SK-N-SH (cell line): Measurements from ENCODE around the gene SAMD5. TPM values are rescaled to one million over a fixed set of nuclear protein-coding genes. Genes with fewer than 3 reads are reported as not detected.

Experiments
- CTCF ChIA-PET: fragments of 300-600, 350-600 bp; formaldehyde crosslinking; extraction: SDS; loops from one replicate; lab custom pipeline; 2021; lab: Yijun Ruan, JAX
- POLR2A ChIA-PET: fragments of 350-600 bp; sonication (Branson Sonifier 250); formaldehyde crosslinking; extraction: SDS; loops from one replicate; lab custom pipeline; 2020; ENCODE audit warnings: antibody characterized with exemption, inconsistent platforms; lab: Yijun Ruan, JAX
- DNase-seq: peaks from one replicate; pipeline ENCODE4 v3.0.0; 2012
- H2AFZ ChIP-seq: fragments of 200-600 bp; sonication (generic); 2 replicates; pipeline ENCODE4 v1.8.1; 2016; ENCODE audit warnings: antibody characterized with exemption, mild to moderate bottlenecking, low read depth
- H3F3A ChIP-seq: fragments of 200-600 bp; sonication (generic); replicated peaks from 2 replicates; pipeline ENCODE3; 2016; ENCODE audit warnings: antibody characterized with exemption, mild to moderate bottlenecking; ENCODE audit not compliant: insufficient read depth
- H3K27ac ChIP-seq, 2 experiments: fragments of 200-500 bp in 1 of 2; fragments of 200-600 bp in 1 of 2; sonication (Bioruptor generic) in 1 of 2; sonication (generic), shearing (Covaris generic) in 1 of 2; 2 replicates each; pipeline versions ENCODE4 v1.5.1 to v1.6.1; 2014 to 2016; ENCODE audit warnings: low read depth in 2 of 2, inconsistent platforms in 1 of 2, low read length in 1 of 2, mild to moderate bottlenecking in 1 of 2, mixed read lengths in 1 of 2
- H3K27me3 ChIP-seq: fragments of 200-600 bp; sonication (generic), shearing (Covaris generic); 2 replicates; pipeline ENCODE4 v1.6.1; 2016; ENCODE audit warnings: mixed run types; ENCODE audit not compliant: insufficient read depth
- H3K36me3 ChIP-seq, 2 experiments: fragments of 200-500 bp in 1 of 2; fragments of 200-600 bp in 1 of 2; sonication (Bioruptor generic) in 1 of 2; sonication (generic) in 1 of 2; replicated peaks in 1 of 2; 2 replicates each; pipeline versions ENCODE3 to v1.5.1; 2014 to 2016; ENCODE audit warnings: low read length in 1 of 2, mild to moderate bottlenecking in 1 of 2; ENCODE audit not compliant: insufficient read depth in 2 of 2, control insufficient read depth in 1 of 2
- H3K4me1 ChIP-seq, 2 experiments: fragments of 200-500 bp in 1 of 2; fragments of 200-600 bp in 1 of 2; sonication (Bioruptor generic) in 1 of 2; sonication (generic), shearing (Covaris generic) in 1 of 2; 2 replicates each; pipeline versions ENCODE4 v1.5.1 to v1.6.1; 2014 to 2016; ENCODE audit warnings: low read depth in 1 of 2, low read length in 1 of 2, mixed run types in 1 of 2; ENCODE audit not compliant: insufficient read depth in 2 of 2, control insufficient read depth in 1 of 2
- H3K4me2 ChIP-seq: fragments of 200-600 bp; sonication (generic), shearing (Covaris generic); 2 replicates; pipeline ENCODE4 v1.6.1; 2017; ENCODE audit warnings: mixed run types
- H3K4me3 ChIP-seq, 2 experiments: fragments of 200-500 bp in 1 of 2; fragments of 200-600 bp in 1 of 2; sonication (Bioruptor generic) in 1 of 2; sonication (generic), shearing (Covaris generic) in 1 of 2; 2 replicates each; pipeline versions ENCODE4 v1.5.1 to v1.8.1; 2014 to 2016; ENCODE audit warnings: low read depth in 2 of 2, inconsistent platforms in 1 of 2, low read length in 1 of 2, mild to moderate bottlenecking in 1 of 2, mixed read lengths in 1 of 2, moderate library complexity in 1 of 2
- H3K79me2 ChIP-seq: fragments of 200-600 bp; sonication (generic); 2 replicates; pipeline ENCODE4 v1.8.1; 2017; ENCODE audit warnings: mild to moderate bottlenecking; ENCODE audit not compliant: insufficient read depth
- H3K9ac ChIP-seq: fragments of 200-600 bp; sonication (generic); 2 replicates; pipeline ENCODE4 v1.6.1; 2017; ENCODE audit warnings: mixed run types
- H3K9me2 ChIP-seq: fragments of 200-600 bp; sonication (generic); 2 replicates; pipeline ENCODE4 v1.6.1; 2017; ENCODE audit warnings: mixed run types
- H3K9me3 ChIP-seq: fragments of 200-600 bp; sonication (generic); 2 replicates; pipeline ENCODE4 v1.6.1; 2017; ENCODE audit warnings: mixed run types, mild to moderate bottlenecking, moderate library complexity
- H4K20me1 ChIP-seq: fragments of 200-600 bp; sonication (generic); 2 replicates; pipeline ENCODE4 v1.6.1; 2017; ENCODE audit warnings: mild to moderate bottlenecking, mixed run types; ENCODE audit not compliant: insufficient read depth
- EP300 ChIP-seq, 2 experiments: IDR thresholded peaks; 2 replicates each; pipeline versions ENCODE4 v1.4.0 to v1.6.1; 2012; ENCODE audit warnings: borderline replicate concordance in 1 of 2, low read depth in 1 of 2, low read length in 1 of 2
- EZH2phosphoT487 ChIP-seq: fragments of 200-600 bp; sonication (generic); IDR thresholded peaks from 2 replicates; pipeline ENCODE4 v1.6.1; 2017; ENCODE audit warnings: low read depth, mixed run types, mild to moderate bottlenecking, antibody characterized with exemption, moderate library complexity, borderline replicate concordance
- FOXM1 ChIP-seq: IDR thresholded peaks from 2 replicates; pipeline ENCODE4 v1.4.0; 2012; ENCODE audit warnings: low read depth, mild to moderate bottlenecking
- GABPA ChIP-seq: IDR thresholded peaks from 2 replicates; pipeline ENCODE4 v1.4.0; 2012; ENCODE audit warnings: low read depth, mild to moderate bottlenecking
- JUND ChIP-seq: IDR thresholded peaks from 2 replicates; pipeline ENCODE4 v1.4.0; 2012
- MEF2A ChIP-seq: IDR thresholded peaks from 2 replicates; pipeline ENCODE4 v1.4.0; 2012; ENCODE audit warnings: low read depth, borderline replicate concordance
- NRF1 ChIP-seq: IDR thresholded peaks from 2 replicates; pipeline ENCODE4 v1.6.1; 2012; ENCODE audit warnings: low read depth, mild to moderate bottlenecking, low read length
- RAD21 ChIP-seq: IDR thresholded peaks from 2 replicates; pipeline ENCODE4 v1.6.1; 2012; ENCODE audit warnings: mild to moderate bottlenecking, low read length
- RCOR1 ChIP-seq: fragments of 150-350 bp; IDR thresholded peaks from 2 replicates; pipeline ENCODE4 v1.6.1; 2017; ENCODE audit warnings: antibody characterized with exemption, low read length
- RFX5 ChIP-seq: IDR thresholded peaks from 2 replicates; pipeline ENCODE4 v1.6.1; 2012; ENCODE audit warnings: mild to moderate bottlenecking, improper control_type of control experiment, low read length
- RXRA ChIP-seq: IDR thresholded peaks from 2 replicates; pipeline ENCODE4 v1.4.0; 2012; ENCODE audit warnings: low read depth, mild to moderate bottlenecking, borderline replicate concordance
- SIN3A ChIP-seq: IDR thresholded peaks from 2 replicates; pipeline ENCODE4 v1.6.1; 2012; ENCODE audit warnings: low read depth, mild to moderate bottlenecking, low read length, moderate library complexity, borderline replicate concordance
- TAF1 ChIP-seq: IDR thresholded peaks from 2 replicates; pipeline ENCODE4 v1.6.1; 2012; ENCODE audit warnings: low read depth, mild to moderate bottlenecking, low read length, moderate library complexity, borderline replicate concordance
- TCF12 ChIP-seq: IDR thresholded peaks from 2 replicates; pipeline ENCODE4 v1.4.0; 2012
- YY1 ChIP-seq: IDR thresholded peaks from 2 replicates; pipeline ENCODE4 v1.4.0; 2012; ENCODE audit warnings: low read depth, mild to moderate bottlenecking
- WGBS: methylation state at CpG from one replicate; pipeline ENCODE4 v1.1.6; 2017; ENCODE audit warnings: low lambda C conversion rate; 5-methylcytosine and 5-hydroxymethylcytosine counted together
- polyA plus RNA-seq, 3 experiments: library from polyadenylated mRNA; depleted of rRNA; stranded (reverse); fragments of >200 nt; gene quantifications; 2 replicates each; pipeline ENCODE4 v1.2.3, GENCODE V29; 2012
- TF ChIP-seq, protein P1 (sequence below): IDR thresholded peaks from 2 replicates; pipeline ENCODE4 v1.4.0; 2012; ENCODE audit warnings: low read depth, borderline replicate concordance
- TF ChIP-seq, protein P2 (sequence below): IDR thresholded peaks from 2 replicates; pipeline ENCODE4; 2012
- TF ChIP-seq, protein P3 (sequence below): IDR thresholded peaks from 2 replicates; pipeline ENCODE4 v1.4.0; 2012; ENCODE audit warnings: low read depth, borderline replicate concordance
- TF ChIP-seq, protein P4 (sequence below): fragments of 150-350 bp; IDR thresholded peaks from 2 replicates; pipeline ENCODE4 v1.6.1; 2016; ENCODE audit warnings: mild to moderate bottlenecking, low read depth, low read length

The SAMD5 gene
- polyA plus RNA-seq, 1 of the 3 experiments (the other 2 are of a cell fraction), result not detected

DNA sequence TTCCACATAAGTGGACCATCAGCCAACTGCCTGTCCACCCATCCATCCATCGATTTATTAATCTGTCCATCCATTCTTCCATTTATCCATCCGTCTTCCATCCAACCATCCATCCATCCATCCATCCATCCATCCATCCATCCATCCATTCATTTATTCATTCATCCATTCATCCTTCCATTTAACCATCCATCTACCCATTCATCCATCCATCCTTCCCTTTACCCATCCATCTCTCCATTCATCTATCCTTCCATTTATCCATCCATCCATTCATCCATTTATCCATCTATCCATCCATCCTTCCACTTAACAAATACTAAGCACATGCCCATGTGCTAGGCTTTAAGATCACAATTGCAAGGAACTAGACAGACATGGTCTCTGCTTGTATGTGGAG lies 6.8 kb downstream of the SAMD5 start:
- no peak overlapping the region for H2AFZ ChIP-seq
- H3K9me2 ChIP-seq, result no peaks in the 10 kb centered on the region
- no peaks in the 10 kb centered on the region for H3F3A ChIP-seq
- DNase-seq, result no peak
- H3K36me3 ChIP-seq, result no peaks in the 10 kb centered on the region
- no peak overlapping the region for H3K9ac ChIP-seq
- CTCF ChIA-PET, result no interaction called here
- H4K20me1 ChIP-seq, result no peaks in the 10 kb centered on the region
- TF ChIP-seq EP300 (IDR thresholded peaks at IDR 0.05; ENCODE audit: borderline replicate concordance in 1 of 2, low read depth in 1 of 2, low read length in 1 of 2) (no peak), MEF2A (no peak), RAD21 (no peak), YY1 (no peak), EZH2phosphoT487 (no peak)
- TF ChIP-seq, protein P1, sequence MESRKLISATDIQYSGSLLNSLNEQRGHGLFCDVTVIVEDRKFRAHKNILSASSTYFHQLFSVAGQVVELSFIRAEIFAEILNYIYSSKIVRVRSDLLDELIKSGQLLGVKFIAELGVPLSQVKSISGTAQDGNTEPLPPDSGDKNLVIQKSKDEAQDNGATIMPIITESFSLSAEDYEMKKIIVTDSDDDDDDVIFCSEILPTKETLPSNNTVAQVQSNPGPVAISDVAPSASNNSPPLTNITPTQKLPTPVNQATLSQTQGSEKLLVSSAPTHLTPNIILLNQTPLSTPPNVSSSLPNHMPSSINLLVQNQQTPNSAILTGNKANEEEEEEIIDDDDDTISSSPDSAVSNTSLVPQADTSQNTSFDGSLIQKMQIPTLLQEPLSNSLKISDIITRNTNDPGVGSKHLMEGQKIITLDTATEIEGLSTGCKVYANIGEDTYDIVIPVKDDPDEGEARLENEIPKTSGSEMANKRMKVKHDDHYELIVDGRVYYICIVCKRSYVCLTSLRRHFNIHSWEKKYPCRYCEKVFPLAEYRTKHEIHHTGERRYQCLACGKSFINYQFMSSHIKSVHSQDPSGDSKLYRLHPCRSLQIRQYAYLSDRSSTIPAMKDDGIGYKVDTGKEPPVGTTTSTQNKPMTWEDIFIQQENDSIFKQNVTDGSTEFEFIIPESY, result no peak
- TF ChIP-seq, protein P2, sequence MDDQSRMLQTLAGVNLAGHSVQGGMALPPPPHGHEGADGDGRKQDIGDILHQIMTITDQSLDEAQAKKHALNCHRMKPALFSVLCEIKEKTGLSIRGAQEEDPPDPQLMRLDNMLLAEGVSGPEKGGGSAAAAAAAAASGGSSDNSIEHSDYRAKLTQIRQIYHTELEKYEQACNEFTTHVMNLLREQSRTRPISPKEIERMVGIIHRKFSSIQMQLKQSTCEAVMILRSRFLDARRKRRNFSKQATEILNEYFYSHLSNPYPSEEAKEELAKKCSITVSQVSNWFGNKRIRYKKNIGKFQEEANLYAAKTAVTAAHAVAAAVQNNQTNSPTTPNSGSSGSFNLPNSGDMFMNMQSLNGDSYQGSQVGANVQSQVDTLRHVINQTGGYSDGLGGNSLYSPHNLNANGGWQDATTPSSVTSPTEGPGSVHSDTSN, result no peak
- TF ChIP-seq, all 33 proteins: peak for 0
- 6% methylated on average over 2 of the region's 2 CpGs for WGBS
- Histone ChIP-seq H3K9me3 (no peaks in the 10 kb centered on the region), H3K4me2 (no peak overlapping the region), H3K4me1 (no peaks in the 10 kb centered on the region), H3K27me3 (peaks cover under 1% of the 10 kb centered on the region), H3K27ac (no peak overlapping the region), H3K79me2 (no peaks in the 10 kb centered on the region), H3K4me3 (no peak overlapping the region)
- POLR2A ChIA-PET, result no interaction called here

DNA sequence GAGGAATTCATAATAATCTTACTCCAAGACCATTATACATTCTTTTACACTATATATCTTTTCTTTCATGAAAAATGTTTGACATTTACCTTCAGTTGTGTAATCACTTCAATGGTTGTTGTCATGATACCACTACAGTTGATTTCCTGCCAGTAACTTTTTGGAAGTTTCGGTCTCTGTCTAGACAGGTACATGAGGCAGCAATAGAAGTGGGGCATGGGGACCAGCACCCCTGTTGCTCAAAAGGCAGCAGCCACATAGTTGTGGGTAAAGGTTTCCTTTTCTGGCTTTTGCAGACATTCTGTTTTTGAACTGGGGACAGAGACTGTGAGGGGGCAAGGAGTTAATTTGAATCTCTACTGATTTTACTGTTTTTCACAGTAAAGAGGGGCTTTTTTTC lies 14.1 kb downstream of the SAMD5 start:
- Histone ChIP-seq H3K9me3 (no peaks in the 10 kb centered on the region), H3K4me3 (no peak overlapping the region), H3K27ac (no peak overlapping the region), H3K27me3 (no peaks in the 10 kb centered on the region), H3K4me2 (no peak overlapping the region), H3F3A (no peaks in the 10 kb centered on the region), H3K9me2 (no peaks in the 10 kb centered on the region), H3K79me2 (no peaks in the 10 kb centered on the region), H3K9ac (no peak overlapping the region), H3K4me1 (no peaks in the 10 kb centered on the region), H4K20me1 (no peaks in the 10 kb centered on the region), H2AFZ (no peak overlapping the region), H3K36me3 (no peaks in the 10 kb centered on the region)
- ChIA-PET POLR2A (no interaction called here), CTCF (interaction anchor here (1.0 kb wide), 1 partner anchor 16 kb away, joined by 3 read pairs; no protein-coding TSS in a partner anchor)
- WGBS, result 58% methylated on average over 1 of the region's 1 CpG
- no peak for DNase-seq
- no peak for TF ChIP-seq SIN3A
- TF ChIP-seq TAF1, result no peak
- no peak for TF ChIP-seq FOXM1
- no peak for TF ChIP-seq TCF12
- TF ChIP-seq RFX5, result no peak
- TF ChIP-seq JUND, result no peak
- TF ChIP-seq, protein P1, result no peak
- no peak for TF ChIP-seq RXRA
- no peak for TF ChIP-seq YY1
- TF ChIP-seq, protein P3, sequence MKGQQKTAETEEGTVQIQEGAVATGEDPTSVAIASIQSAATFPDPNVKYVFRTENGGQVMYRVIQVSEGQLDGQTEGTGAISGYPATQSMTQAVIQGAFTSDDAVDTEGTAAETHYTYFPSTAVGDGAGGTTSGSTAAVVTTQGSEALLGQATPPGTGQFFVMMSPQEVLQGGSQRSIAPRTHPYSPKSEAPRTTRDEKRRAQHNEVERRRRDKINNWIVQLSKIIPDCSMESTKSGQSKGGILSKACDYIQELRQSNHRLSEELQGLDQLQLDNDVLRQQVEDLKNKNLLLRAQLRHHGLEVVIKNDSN, result no peak
- TF ChIP-seq RAD21, result no peak
- no peak for TF ChIP-seq NRF1
- no peak for TF ChIP-seq RCOR1
- TF ChIP-seq, protein P4, sequence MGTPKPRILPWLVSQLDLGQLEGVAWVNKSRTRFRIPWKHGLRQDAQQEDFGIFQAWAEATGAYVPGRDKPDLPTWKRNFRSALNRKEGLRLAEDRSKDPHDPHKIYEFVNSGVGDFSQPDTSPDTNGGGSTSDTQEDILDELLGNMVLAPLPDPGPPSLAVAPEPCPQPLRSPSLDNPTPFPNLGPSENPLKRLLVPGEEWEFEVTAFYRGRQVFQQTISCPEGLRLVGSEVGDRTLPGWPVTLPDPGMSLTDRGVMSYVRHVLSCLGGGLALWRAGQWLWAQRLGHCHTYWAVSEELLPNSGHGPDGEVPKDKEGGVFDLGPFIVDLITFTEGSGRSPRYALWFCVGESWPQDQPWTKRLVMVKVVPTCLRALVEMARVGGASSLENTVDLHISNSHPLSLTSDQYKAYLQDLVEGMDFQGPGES, result no peak
- TF ChIP-seq GABPA, result no peak
- TF ChIP-seq EZH2phosphoT487, result no peak
- TF ChIP-seq EP300 (IDR thresholded peaks at IDR 0.05; ENCODE audit: borderline replicate concordance in 1 of 2, low read depth in 1 of 2, low read length in 1 of 2), result no peak
- TF ChIP-seq, protein P2, result no peak
